ELR (cell line): ENCODE results near the gene GRIA1.
"Not testable (repeated sequence)": the region's sequence is repeated elsewhere in the genome, so short reads cannot be mapped to it uniquely, and the experiment has no call there.

Experiments
- DNase-seq: peaks from one replicate; pipeline ENCODE4 v3.0.0-alpha.2; 2015; ENCODE audit warnings: low read depth

GRIA1 gene

GRCh38 chr5:153718713-153719112 lies 228.2 kb downstream of the GRIA1 start:
- no peak for DNase-seq

GRCh38 chr5:153719324-153719723 lies 228.9 kb downstream of the GRIA1 start:
- DNase-seq = no peak

GRCh38 chr5:153723022-153723610 lies 232.6 kb downstream of the GRIA1 start:
- not testable (repeated sequence) for DNase-seq

GRCh38 chr5:153742060-153742459 lies 251.6 kb downstream of the GRIA1 start:
- no peak for DNase-seq

GRCh38 chr5:153744751-153745150 lies 254.3 kb downstream of the GRIA1 start:
- DNase-seq = no peak

GRCh38 chr5:153745778-153746395 lies 255.4 kb downstream of the GRIA1 start:
- no peak for DNase-seq

GRCh38 chr5:153746440-153746839 lies 256.0 kb downstream of the GRIA1 start:
- no peak for DNase-seq

- no peak for DNase-seq
These were observed 258.4 kb downstream of the GRIA1 start for GRCh38 chr5:153748823-153749222.

- DNase-seq = no peak
These were observed 259.5 kb downstream of the GRIA1 start for GRCh38 chr5:153749960-153750359.

- DNase-seq = no peak
These were observed 260.8 kb downstream of the GRIA1 start for GRCh38 chr5:153751251-153751650.

GRCh38 chr5:153752890-153753289 lies 262.4 kb downstream of the GRIA1 start:
- no peak for DNase-seq

- no peak for DNase-seq
These were observed 263.4 kb downstream of the GRIA1 start for GRCh38 chr5:153753645-153754432.

- DNase-seq = no peak
These were observed 265.5 kb downstream of the GRIA1 start for GRCh38 chr5:153755913-153756500.

- DNase-seq = peak; percentile 11
These were observed 266.1 kb downstream of the GRIA1 start for GRCh38 chr5:153756540-153756939.

GRCh38 chr5:153765987-153766386 lies 275.5 kb downstream of the GRIA1 start:
- DNase-seq = no peak

- DNase-seq = no peak
These were observed 277.0 kb downstream of the GRIA1 start for GRCh38 chr5:153767221-153768188.

- DNase-seq = no peak
These were observed 279.6 kb downstream of the GRIA1 start for GRCh38 chr5:153770066-153770465.

- DNase-seq = no peak
These were observed 284.2 kb downstream of the GRIA1 start for GRCh38 chr5:153774686-153775085.

- no peak for DNase-seq
These were observed 285.5 kb downstream of the GRIA1 start for GRCh38 chr5:153775923-153776322.

- no peak for DNase-seq
These were observed 287.5 kb downstream of the GRIA1 start for GRCh38 chr5:153777681-153778581.

GRCh38 chr5:153779836-153780235 lies 289.4 kb downstream of the GRIA1 start:
- no peak for DNase-seq
